Dendritic cell treated with granulocyte-macrophage colony-stimulating factor and Interleukin-4, amounts not matched to agents 40 ng/mL and 50 ng/mL, for 4 days (primary cell): ENCODE results near the gene SPARC.
"Not testable (repeated sequence)": the region's sequence is repeated elsewhere in the genome, so short reads cannot be mapped to it uniquely, and the experiment has no call there.

ENCODE experiments used
- H3K27ac Mint-ChIP-seq: one replicate; pipeline ENCODE4 v1.8.0; 2022; ENCODE audit warnings: mild to moderate bottlenecking, mixed read lengths
- H3K27me3 Mint-ChIP-seq: one replicate; pipeline ENCODE4 v1.8.0; 2022; ENCODE audit warnings: mild to moderate bottlenecking, mixed read lengths
- H3K36me3 Mint-ChIP-seq: one replicate; pipeline ENCODE4 v1.8.0; 2022; ENCODE audit warnings: low read depth, mixed read lengths
- H3K4me1 Mint-ChIP-seq: one replicate; pipeline ENCODE4 v1.8.0; 2022; ENCODE audit warnings: low read depth, mixed read lengths
- H3K4me3 Mint-ChIP-seq: one replicate; pipeline ENCODE4 v1.8.0; 2022; ENCODE audit warnings: mild to moderate bottlenecking, moderate library complexity, mixed read lengths
- H3K9me3 Mint-ChIP-seq: one replicate; pipeline ENCODE4 v1.8.0; 2022; ENCODE audit warnings: mixed read lengths
- intact Hi-C: fragments of 100-400 bp; cut with micrococcal nuclease; formaldehyde crosslinking; loops from one replicate; pipeline ENCODE4 v1.15.0; 2022

The SPARC gene

GRCh38 chr5:151718153-151718552 is 31.4 kb upstream of the SPARC start:
- H3K9me3 Mint-ChIP-seq, result no peaks in the 10 kb centered on the region
- H3K4me1 Mint-ChIP-seq, result peaks cover 26% of the 10 kb centered on the region
- intact Hi-C loops, result loop anchor here (2.0 kb wide), 1 partner anchor 59 kb away; no protein-coding TSS in a partner anchor
- no peaks in the 10 kb centered on the region for H3K27me3 Mint-ChIP-seq
- no peaks in the 10 kb centered on the region for H3K36me3 Mint-ChIP-seq
- no peak overlapping the region for H3K4me3 Mint-ChIP-seq
- no peak overlapping the region for H3K27ac Mint-ChIP-seq

DNA sequence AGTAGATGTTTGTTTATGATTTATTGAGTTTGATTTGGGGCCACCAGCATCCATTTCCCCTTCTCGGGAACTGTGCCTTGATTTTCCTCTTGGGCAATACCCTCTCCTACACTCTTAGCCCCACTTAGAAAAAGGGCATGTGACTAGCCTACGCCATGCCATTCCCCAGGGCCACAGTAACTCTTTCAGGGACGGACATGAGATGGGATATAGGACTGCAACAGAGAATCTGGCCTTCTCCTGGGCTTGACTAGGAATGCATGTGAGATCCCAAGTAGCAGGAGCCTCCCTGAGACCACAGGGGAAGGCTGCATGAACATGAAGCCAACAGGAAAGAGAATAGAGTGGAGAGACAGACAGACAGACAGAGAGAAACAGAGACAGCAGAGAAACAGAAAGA is 30.7 kb upstream of the SPARC start:
- H3K27ac Mint-ChIP-seq, result no peak overlapping the region
- no peaks in the 10 kb centered on the region for H3K27me3 Mint-ChIP-seq
- intact Hi-C loops, result no loop called here
- no peaks in the 10 kb centered on the region for H3K9me3 Mint-ChIP-seq
- no peaks in the 10 kb centered on the region for H3K36me3 Mint-ChIP-seq
- H3K4me3 Mint-ChIP-seq, result no peak overlapping the region
- H3K4me1 Mint-ChIP-seq, result peaks cover 21% of the 10 kb centered on the region

DNA sequence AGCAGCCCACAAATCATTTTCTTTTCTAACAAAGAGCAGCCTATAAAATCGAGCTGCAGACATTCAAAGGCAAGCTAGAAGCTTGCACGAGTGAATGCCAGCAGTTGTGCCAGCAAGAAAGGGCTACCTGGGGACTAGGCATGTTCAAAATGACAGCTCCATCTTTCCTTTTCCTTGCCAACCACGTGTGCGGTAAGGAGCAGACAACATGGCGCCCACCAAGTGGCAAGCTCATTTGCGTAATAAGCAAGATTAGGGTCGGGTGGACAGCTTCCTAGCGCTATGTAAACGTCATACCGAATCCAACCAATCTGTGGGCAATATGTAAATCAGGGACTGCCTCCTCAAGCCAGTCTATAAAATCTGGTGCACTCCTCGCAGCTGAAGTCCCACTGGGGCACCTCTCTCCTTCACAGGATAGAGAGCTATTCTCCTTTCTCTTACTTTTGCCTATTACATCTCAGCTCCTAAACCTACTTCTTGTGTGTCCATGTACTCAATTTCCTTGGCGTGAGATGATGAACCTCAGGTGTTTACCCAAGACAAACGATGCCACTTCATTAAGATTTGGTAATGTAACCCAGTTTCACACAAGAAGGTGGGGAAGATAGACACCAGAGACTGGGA is 22.5 kb upstream of the SPARC start:
- Mint-ChIP-seq H3K4me3 (no peak overlapping the region), H3K9me3 (peaks cover 7% of the 10 kb centered on the region), H3K4me1 (peaks cover 2% of the 10 kb centered on the region), H3K27ac (no peak overlapping the region), H3K36me3 (no peaks in the 10 kb centered on the region), H3K27me3 (no peaks in the 10 kb centered on the region)
- intact Hi-C loops, result no loop called here

DNA sequence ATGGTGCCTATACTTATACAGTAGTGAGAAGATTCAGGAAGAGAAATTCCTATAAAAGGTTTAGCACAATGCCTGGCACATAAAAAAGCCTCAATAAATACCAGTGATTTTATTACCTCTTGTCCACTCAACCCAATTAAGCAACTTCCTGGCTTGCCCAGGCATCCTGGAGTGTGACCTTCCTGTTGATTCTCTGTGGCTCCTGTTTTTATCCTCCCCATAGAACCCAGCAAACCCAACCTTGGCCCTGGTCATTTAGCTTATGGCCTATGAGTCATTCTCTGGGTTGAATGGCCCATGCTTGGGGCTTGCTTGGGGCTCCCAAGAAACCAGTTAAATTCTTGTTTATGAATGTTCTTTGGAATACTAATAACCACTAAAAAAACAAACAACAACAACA is 21.4 kb upstream of the SPARC start:
- Mint-ChIP-seq H3K27me3 (no peaks in the 10 kb centered on the region), H3K9me3 (peaks cover 7% of the 10 kb centered on the region), H3K27ac (no peak overlapping the region), H3K4me1 (peaks cover 7% of the 10 kb centered on the region), H3K4me3 (no peak overlapping the region), H3K36me3 (no peaks in the 10 kb centered on the region)
- intact Hi-C loops, result no loop called here

- Mint-ChIP-seq H3K27ac (no peak overlapping the region), H3K4me1 (peaks cover 7% of the 10 kb centered on the region)
Measured at GRCh38 chr5:151707567-151707966, 20.9 kb upstream of the SPARC start.

GRCh38 chr5:151706906-151707305 is 20.2 kb upstream of the SPARC start:
- Mint-ChIP-seq H3K27me3 (no peaks in the 10 kb centered on the region), H3K4me3 (no peak overlapping the region), H3K36me3 (no peaks in the 10 kb centered on the region), H3K9me3 (peaks cover 7% of the 10 kb centered on the region), H3K4me1 (peaks cover 7% of the 10 kb centered on the region), H3K27ac (no peak overlapping the region)
- intact Hi-C loops, result no loop called here

More at GRCh38 chr5:151707567-151707966, 20.9 kb upstream of the SPARC start:
- H3K36me3 Mint-ChIP-seq, result no peaks in the 10 kb centered on the region
- H3K4me3 Mint-ChIP-seq, result no peak overlapping the region
- H3K9me3 Mint-ChIP-seq, result peaks cover 7% of the 10 kb centered on the region
- no peaks in the 10 kb centered on the region for H3K27me3 Mint-ChIP-seq
- intact Hi-C loops, result no loop called here

DNA sequence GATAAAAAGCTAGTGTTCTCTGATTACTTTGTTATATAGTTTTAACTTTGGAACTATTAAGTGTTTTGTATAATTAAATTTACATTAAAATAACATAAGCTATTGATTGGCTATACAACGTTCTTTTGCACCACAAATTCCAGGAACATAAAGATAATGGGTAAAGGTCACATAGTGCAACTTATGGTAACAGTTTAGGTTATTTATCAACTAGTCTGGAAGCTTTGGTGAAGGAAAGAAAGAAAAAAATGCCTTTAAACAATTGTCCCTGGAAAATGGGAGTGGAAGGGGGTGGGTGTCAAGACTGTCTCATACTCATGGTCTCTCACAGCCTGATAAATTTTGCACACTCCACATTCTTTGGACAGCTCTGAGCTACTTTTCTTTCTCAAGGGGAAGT is 17.1 kb upstream of the SPARC start:
- Mint-ChIP-seq H3K9me3 (no peaks in the 10 kb centered on the region), H3K4me3 (no peak overlapping the region), H3K27me3 (no peaks in the 10 kb centered on the region), H3K36me3 (no peaks in the 10 kb centered on the region), H3K4me1 (peaks cover 7% of the 10 kb centered on the region), H3K27ac (no peak overlapping the region)
- intact Hi-C loops, result no loop called here

DNA sequence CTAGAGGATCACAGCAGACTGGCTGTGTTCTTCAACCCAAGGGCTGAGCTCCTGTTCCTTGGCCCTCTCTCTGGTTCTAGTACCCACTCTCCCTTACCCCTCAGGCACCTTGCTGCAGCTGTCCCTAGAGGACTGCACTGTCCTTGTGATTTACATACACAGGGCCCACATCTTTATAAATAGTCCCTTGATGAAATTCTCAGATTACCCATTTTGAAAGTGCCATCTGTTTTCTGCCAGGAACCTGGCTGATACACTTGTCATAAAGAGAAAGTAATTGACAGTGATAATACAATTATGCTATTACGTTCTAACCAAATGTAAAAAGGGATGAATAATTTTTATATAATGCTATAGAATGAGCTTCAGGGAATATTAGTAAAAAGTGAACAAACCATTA is 16.5 kb upstream of the SPARC start:
- no peaks in the 10 kb centered on the region for H3K9me3 Mint-ChIP-seq
- intact Hi-C loops, result no loop called here
- no peak overlapping the region for H3K4me3 Mint-ChIP-seq
- H3K27ac Mint-ChIP-seq, result no peak overlapping the region
- H3K27me3 Mint-ChIP-seq, result no peaks in the 10 kb centered on the region
- peaks cover 7% of the 10 kb centered on the region for H3K4me1 Mint-ChIP-seq
- H3K36me3 Mint-ChIP-seq, result no peaks in the 10 kb centered on the region

GRCh38 chr5:151700820-151701219 is 14.1 kb upstream of the SPARC start:
- no peaks in the 10 kb centered on the region for H3K36me3 Mint-ChIP-seq
- intact Hi-C loops, result no loop called here
- H3K9me3 Mint-ChIP-seq, result no peaks in the 10 kb centered on the region
- H3K4me3 Mint-ChIP-seq, result no peak overlapping the region
- peaks cover 7% of the 10 kb centered on the region for H3K4me1 Mint-ChIP-seq
- H3K27me3 Mint-ChIP-seq, result peaks cover 4% of the 10 kb centered on the region
- no peak overlapping the region for H3K27ac Mint-ChIP-seq

DNA sequence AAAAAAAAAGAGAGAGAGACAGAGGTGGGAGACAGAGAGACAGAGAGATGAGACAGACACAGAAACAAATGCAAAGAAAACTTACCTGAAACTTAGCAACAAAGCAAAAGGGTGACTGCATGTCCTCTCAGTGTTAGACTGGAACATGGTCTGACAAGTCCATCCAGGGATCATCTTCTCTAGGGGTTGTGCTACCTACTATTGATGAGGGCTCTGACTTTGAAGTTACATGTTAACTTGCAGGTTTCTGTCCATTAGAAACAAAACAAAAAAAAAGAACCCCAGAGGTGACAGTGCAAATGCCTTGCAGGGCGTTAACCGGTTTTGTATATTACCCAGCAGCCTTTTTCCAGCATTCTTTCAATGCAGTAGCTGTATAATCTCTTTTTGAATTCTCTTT is 13.6 kb upstream of the SPARC start:
- H3K9me3 Mint-ChIP-seq, result no peaks in the 10 kb centered on the region
- no peak overlapping the region for H3K4me3 Mint-ChIP-seq
- H3K36me3 Mint-ChIP-seq, result no peaks in the 10 kb centered on the region
- H3K4me1 Mint-ChIP-seq, result peaks cover 7% of the 10 kb centered on the region
- intact Hi-C loops, result no loop called here
- peaks cover 4% of the 10 kb centered on the region for H3K27me3 Mint-ChIP-seq
- no peak overlapping the region for H3K27ac Mint-ChIP-seq

DNA sequence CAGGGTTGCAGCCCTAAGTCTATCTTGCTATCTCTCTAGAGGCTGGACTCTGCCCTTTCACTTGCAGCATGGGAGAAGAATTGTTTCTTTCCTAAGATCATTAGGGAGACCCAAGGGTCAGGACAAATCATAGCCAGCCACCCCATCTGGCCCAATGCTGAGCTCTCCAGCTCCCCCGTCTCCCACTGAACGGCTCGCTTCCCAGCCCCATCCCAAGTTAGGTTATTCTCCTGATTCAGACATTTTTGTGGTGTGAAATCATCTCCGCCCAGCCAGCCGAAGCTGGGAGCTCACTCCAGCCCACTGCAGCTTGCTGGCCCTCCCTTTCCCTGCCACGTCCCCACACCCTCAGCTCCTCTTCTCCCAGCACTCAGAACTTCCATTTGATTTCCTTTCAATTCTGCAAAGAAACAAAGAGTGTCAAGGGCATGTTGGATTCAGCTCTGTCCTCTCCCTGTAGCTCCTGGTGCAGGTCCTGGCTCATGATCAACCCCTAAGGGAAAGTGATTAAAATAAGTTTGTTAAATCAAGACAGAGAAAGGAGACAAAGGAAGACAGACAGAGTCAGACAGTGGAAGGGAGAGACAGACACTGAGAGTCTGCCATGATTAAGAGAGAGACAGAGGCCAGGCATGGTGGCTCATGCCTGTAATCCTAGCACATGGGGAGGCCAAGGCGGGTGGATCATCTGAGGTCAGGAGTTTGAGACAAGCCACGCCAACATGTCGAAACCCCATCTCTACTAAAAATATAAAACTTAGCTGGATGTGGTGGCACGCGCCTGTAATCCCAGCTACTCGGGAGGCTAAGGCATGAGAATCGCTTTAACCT is 12.6 kb upstream of the SPARC start:
- Mint-ChIP-seq H3K4me1 (peaks cover 5% of the 10 kb centered on the region), H3K27me3 (peaks cover 4% of the 10 kb centered on the region), H3K36me3 (no peaks in the 10 kb centered on the region), H3K4me3 (no peak overlapping the region), H3K9me3 (no peaks in the 10 kb centered on the region), H3K27ac (no peak overlapping the region)
- intact Hi-C loops, result no loop called here

DNA sequence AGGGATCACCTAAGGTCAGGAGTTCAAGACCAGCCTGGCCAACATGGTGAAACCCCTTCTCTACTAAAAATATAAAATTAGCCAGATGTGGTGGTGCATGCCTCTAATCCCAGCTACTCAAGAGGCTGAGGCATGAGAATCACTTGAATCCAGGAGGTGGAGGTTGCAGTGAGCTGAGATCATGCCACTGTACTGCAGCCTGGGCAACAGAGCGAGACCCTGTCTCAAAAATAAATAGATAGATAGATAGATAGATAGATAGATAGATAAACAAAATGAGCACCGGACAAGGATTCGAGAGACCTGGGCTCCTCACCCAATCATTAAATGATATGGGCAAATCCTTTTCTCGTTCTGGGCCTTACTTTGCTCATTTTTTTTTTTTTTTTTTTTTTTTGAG is 11.4 kb upstream of the SPARC start:
- H3K4me3 Mint-ChIP-seq, H3K27me3 Mint-ChIP-seq, H3K9me3 Mint-ChIP-seq, intact Hi-C loops, H3K27ac Mint-ChIP-seq, H3K4me1 Mint-ChIP-seq, H3K36me3 Mint-ChIP-seq: not testable (repeated sequence)

- Mint-ChIP-seq H3K27ac (no peak overlapping the region), H3K4me3 (no peak overlapping the region), H3K4me1 (no peaks in the 10 kb centered on the region), H3K27me3 (peaks cover 4% of the 10 kb centered on the region), H3K36me3 (no peaks in the 10 kb centered on the region), H3K9me3 (no peaks in the 10 kb centered on the region)
- intact Hi-C loops, result no loop called here
Measured at GRCh38 chr5:151697452-151697851, 10.7 kb upstream of the SPARC start.

DNA sequence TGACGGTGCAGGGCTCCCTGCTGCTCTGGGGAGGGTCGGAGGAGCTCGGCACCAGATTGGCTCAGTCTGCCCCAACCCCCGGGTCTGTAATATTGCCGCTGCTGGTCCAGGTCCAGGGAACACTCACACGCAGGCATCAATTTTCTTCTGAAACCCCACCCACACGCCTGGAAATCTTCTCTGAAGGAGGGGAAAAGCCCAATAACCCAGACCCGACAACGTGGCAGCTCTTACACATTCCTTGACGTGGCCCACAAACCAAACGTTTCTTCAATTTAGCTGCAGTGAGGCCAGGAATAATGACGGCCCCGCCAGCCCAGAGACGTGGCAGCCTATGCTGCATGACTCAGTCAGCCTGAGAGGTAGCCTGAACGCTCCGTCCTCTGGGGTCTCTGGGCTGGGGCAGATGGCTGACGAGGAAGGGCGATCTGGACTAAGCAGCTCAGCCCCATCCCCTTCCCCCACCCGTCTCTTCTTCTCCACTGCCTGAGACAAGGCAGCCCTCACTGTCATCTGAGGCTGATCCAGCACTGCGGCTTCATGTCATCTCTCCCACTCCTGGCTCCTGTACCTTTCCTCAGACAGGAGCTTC is 9.9 kb upstream of the SPARC start:
- no peaks in the 10 kb centered on the region for H3K9me3 Mint-ChIP-seq
- no peak overlapping the region for H3K27ac Mint-ChIP-seq
- no peaks in the 10 kb centered on the region for H3K4me1 Mint-ChIP-seq
- peaks cover 4% of the 10 kb centered on the region for H3K27me3 Mint-ChIP-seq
- no peaks in the 10 kb centered on the region for H3K36me3 Mint-ChIP-seq
- intact Hi-C loops, result no loop called here
- no peak overlapping the region for H3K4me3 Mint-ChIP-seq
